GM12878 (cell line): Measurements from ENCODE around the gene AKAP17A.

ENCODE experiments used
- CHD2 ChIP-seq: IDR thresholded peaks from 2 replicates; pipeline ENCODE4 v1.6.1; 2011; ENCODE audit warnings: low read depth, low read length, improper control_type of control experiment, borderline replicate concordance
- SMAD1 ChIP-seq: fragments of 450-650 bp; IDR thresholded peaks from 2 replicates; pipeline ENCODE4 v1.6.1; 2018; ENCODE audit warnings: mild to moderate bottlenecking, low read depth; ENCODE audit not compliant: partially characterized antibody
- SUZ12 ChIP-seq: fragments of 200-600 bp; sonication (generic); IDR thresholded peaks from one replicate; pipeline ENCODE4 v1.6.1; 2018; ENCODE audit warnings: antibody characterized with exemption, mild to moderate bottlenecking; ENCODE audit not compliant: unreplicated experiment
- TARDBP ChIP-seq: IDR thresholded peaks from 2 replicates; pipeline ENCODE4 v1.6.1; 2016; ENCODE audit warnings: borderline replicate concordance
- TCF3 ChIP-seq: IDR thresholded peaks from 2 replicates; pipeline ENCODE4 v1.6.1; 2012; ENCODE audit warnings: low read depth, mild to moderate bottlenecking, low read length, borderline replicate concordance; ENCODE audit not compliant: insufficient read depth
- TF ChIP-seq, protein P1 (sequence below), 3 experiments: IDR thresholded peaks in 2 of 3; conservative IDR thresholded peaks in 1 of 3; 2 replicates each; pipeline ENCODE4 v1.5.1; 2011; ENCODE audit warnings: low read depth in 3 of 3, low read length in 3 of 3, mild to moderate bottlenecking in 3 of 3, control low read depth in 2 of 3, moderate library complexity in 2 of 3, inconsistent platforms in 1 of 3, mixed read lengths in 1 of 3; ENCODE audit not compliant: control insufficient read depth in 2 of 3, insufficient read depth in 1 of 3; ENCODE audit errors: extremely low read depth in 1 of 3

DNA sequence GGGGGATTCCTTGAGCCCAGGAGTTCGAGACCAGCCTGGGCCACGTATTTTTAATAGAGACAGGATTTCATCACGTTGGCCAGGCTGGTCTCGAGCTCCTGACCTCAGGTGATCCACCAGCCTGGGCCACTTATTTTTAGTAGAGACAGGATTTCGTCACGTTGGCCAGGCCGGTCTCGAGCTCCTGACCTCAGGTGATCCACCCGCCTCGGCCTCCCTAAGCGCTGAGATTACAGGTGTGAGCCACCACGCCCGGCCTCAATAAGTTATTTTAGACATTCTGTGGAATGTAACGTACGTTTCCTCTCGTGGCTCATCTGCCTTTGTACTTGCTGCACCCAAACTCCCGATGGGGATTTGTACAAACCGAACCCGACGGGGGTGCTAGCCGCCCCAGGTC, 32.3 kb downstream of the AKAP17A start:
- TF ChIP-seq TARDBP: no peak
- no peak for TF ChIP-seq TCF3
- TF ChIP-seq SMAD1: no peak
- TF ChIP-seq, protein P1, sequence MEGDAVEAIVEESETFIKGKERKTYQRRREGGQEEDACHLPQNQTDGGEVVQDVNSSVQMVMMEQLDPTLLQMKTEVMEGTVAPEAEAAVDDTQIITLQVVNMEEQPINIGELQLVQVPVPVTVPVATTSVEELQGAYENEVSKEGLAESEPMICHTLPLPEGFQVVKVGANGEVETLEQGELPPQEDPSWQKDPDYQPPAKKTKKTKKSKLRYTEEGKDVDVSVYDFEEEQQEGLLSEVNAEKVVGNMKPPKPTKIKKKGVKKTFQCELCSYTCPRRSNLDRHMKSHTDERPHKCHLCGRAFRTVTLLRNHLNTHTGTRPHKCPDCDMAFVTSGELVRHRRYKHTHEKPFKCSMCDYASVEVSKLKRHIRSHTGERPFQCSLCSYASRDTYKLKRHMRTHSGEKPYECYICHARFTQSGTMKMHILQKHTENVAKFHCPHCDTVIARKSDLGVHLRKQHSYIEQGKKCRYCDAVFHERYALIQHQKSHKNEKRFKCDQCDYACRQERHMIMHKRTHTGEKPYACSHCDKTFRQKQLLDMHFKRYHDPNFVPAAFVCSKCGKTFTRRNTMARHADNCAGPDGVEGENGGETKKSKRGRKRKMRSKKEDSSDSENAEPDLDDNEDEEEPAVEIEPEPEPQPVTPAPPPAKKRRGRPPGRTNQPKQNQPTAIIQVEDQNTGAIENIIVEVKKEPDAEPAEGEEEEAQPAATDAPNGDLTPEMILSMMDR (IDR thresholded peaks at IDR 0.05 in 2 of 3, conservative IDR thresholded peaks at IDR 0.05 in 1 of 3; ENCODE audit: control insufficient read depth in 2 of 3, extremely low read depth in 1 of 3, insufficient read depth in 1 of 3, low read depth in 3 of 3, low read length in 3 of 3): no peak
- no peak for TF ChIP-seq CHD2
- no peak for TF ChIP-seq SUZ12
